Immature natural killer cell (primary cell): ENCODE results near the gene PDZK1IP1. TPM values are rescaled to one million over a fixed set of nuclear protein-coding genes. Genes with fewer than 3 reads are reported as not detected.
A peak's percentile ranks its signal among the peaks of the same experiment; 100 is the strongest.
"Not testable (repeated sequence)": the region's sequence is repeated elsewhere in the genome, so short reads cannot be mapped to it uniquely, and the experiment has no call there.

Experiments
- DNase-seq, 3 donors: peaks; one replicate each; pipeline ENCODE4 v3.0.0; 2022; ENCODE audit warnings: mixed read lengths in 1 of 3
- H3K27ac Mint-ChIP-seq, 6 donors: one replicate each; pipeline ENCODE4 v1.8.0; 2020; ENCODE audit warnings: mixed read lengths in 6 of 6, mild to moderate bottlenecking in 5 of 6, inconsistent platforms in 4 of 6, moderate library complexity in 3 of 6
- H3K27me3 Mint-ChIP-seq, 3 donors: one replicate each; pipeline ENCODE4 v1.8.0; 2020 to 2021; ENCODE audit warnings: low read depth in 3 of 3, mild to moderate bottlenecking in 3 of 3, mixed read lengths in 3 of 3, moderate library complexity in 3 of 3, inconsistent platforms in 1 of 3
- H3K36me3 Mint-ChIP-seq, 3 donors: one replicate each; pipeline ENCODE4 v1.8.0; 2020; ENCODE audit warnings: mixed read lengths in 3 of 3, inconsistent platforms in 2 of 3, mild to moderate bottlenecking in 2 of 3
- H3K4me1 Mint-ChIP-seq, 2 donors: one replicate each; pipeline ENCODE4 v1.8.0; 2020; ENCODE audit warnings: inconsistent platforms in 2 of 2, mild to moderate bottlenecking in 2 of 2, mixed read lengths in 2 of 2, moderate library complexity in 1 of 2
- H3K4me3 Mint-ChIP-seq, 5 donors: one replicate each; pipeline ENCODE4 v1.8.0; 2020; ENCODE audit warnings: mild to moderate bottlenecking in 5 of 5, mixed read lengths in 5 of 5, inconsistent platforms in 3 of 5, moderate library complexity in 3 of 5
- H3K9me3 Mint-ChIP-seq, 6 donors: one replicate each; pipeline ENCODE4 v1.8.0; 2020; ENCODE audit warnings: mild to moderate bottlenecking in 6 of 6, mixed read lengths in 6 of 6, inconsistent platforms in 4 of 6, moderate library complexity in 3 of 6
- polyA plus RNA-seq, 3 donors: library from polyadenylated mRNA; unstranded; fragments of 300-500 nt; fragmentation: Illumina TruSeq; gene quantifications; one replicate each; pipeline ENCODE4 v1.2.3, GENCODE V29; 2021

The PDZK1IP1 gene
- polyA plus RNA-seq, 3 donors from 2014 or later = 0.58 to 7.5 TPM; not detected in 1

DNA sequence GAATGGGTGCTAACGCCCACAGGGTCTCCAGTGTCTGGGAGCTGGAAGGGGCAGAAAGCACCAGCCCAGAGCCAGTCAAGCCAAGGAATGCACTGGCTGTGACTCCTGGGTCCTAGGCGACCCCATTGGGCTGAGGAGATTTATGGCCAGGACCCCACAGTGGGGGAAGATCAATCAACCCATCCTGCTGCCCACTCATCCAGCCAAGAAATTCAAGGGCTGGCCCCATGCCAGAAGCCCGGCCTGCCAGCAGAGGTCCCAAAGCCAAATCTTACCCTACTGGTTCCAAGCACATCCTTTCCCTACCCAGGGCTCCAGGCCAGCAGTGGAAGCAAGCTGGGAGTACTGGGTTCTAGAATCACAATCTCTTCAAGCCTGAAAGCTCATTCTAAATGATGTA lies 6.8 kb upstream of the PDZK1IP1 start:
- peaks cover 2 to 11% (median 5%) of the 10 kb centered on the region in 3 donors for H3K27me3 Mint-ChIP-seq
- H3K4me3 Mint-ChIP-seq = no peak overlapping the region
- DNase-seq = no peak
- peaks cover 0 to 2% of the 10 kb centered on the region in 2 donors for H3K4me1 Mint-ChIP-seq
- no peaks in the 10 kb centered on the region for H3K36me3 Mint-ChIP-seq
- H3K27ac Mint-ChIP-seq = no peak overlapping the region
- peaks cover 0 to 1% (median 0%) of the 10 kb centered on the region in 6 donors for H3K9me3 Mint-ChIP-seq

DNA sequence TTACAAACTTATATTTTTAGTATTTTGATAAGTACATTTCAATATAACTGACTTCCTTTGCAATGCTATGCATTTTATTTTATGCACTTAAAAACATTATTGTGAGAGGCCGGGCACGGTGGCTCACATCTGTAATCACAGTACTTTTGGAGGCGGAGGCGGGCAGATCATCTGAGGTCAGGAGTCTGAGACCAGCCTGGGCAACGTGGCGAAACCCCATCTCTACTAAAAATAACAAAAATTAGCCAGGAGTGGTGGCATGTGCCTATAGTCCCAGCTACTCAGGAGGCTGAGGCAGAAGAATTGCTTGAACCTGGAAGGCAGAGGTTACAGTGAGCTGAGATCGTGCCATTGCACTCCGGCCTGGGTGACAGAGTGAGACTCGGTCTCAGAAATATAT lies 6.1 kb upstream of the PDZK1IP1 start:
- H3K27me3 Mint-ChIP-seq = peaks cover 2 to 11% (median 5%) of the 10 kb centered on the region in 3 donors
- not testable (repeated sequence) for H3K27ac Mint-ChIP-seq, H3K4me1 Mint-ChIP-seq, DNase-seq, H3K36me3 Mint-ChIP-seq, H3K4me3 Mint-ChIP-seq, H3K9me3 Mint-ChIP-seq

DNA sequence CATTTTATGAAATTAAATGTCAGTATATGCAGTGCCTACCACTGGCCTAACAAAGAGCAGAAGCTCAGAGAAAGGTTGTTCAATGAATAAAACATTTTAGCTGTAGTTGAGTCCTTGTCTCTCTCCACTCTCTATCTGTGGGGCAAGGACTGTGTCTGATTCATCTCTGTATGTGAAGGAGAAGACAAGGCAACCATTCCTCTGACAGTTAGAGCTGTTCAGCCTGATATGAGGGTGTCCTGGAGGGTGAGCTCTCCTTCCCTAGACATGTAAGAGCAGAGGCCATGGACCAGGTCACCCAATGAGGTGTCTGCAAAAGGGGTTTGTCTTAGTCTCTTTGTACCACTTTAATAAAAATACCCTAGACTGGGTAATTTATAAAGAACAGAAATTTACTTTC lies 4.5 kb upstream of the PDZK1IP1 start:
- Mint-ChIP-seq H3K36me3 (no peaks in the 10 kb centered on the region), H3K4me3 (no peak overlapping the region), H3K4me1 (peaks cover 0 to 2% of the 10 kb centered on the region in 2 donors), H3K9me3 (peaks cover 0 to 1% (median 0%) of the 10 kb centered on the region in 6 donors), H3K27ac (no peak overlapping the region), H3K27me3 (peaks cover 2 to 9% (median 5%) of the 10 kb centered on the region in 3 donors)
- no peak for DNase-seq

DNA sequence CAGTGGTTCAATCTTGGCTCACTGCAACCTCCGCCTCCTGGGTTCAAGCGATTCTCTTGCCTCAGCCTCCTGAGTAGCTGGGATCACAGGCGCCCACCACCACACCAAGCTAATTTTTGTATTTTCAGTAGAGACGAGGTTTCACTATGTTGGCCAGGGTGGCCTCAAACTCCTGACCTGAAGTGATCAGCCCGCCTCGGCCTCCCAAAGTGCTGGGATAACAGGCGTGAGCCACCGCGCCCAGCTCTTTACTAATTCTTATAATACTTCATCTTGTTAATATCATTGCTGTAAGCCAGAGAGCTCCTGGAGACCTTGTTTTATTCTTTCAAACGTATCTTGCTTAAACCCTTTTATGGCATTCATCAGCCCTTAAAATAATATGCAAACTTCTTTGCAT lies 3.7 kb upstream of the PDZK1IP1 start:
- not testable (repeated sequence) for H3K4me3 Mint-ChIP-seq, H3K9me3 Mint-ChIP-seq, DNase-seq, H3K27me3 Mint-ChIP-seq, H3K4me1 Mint-ChIP-seq, H3K27ac Mint-ChIP-seq, H3K36me3 Mint-ChIP-seq

DNA sequence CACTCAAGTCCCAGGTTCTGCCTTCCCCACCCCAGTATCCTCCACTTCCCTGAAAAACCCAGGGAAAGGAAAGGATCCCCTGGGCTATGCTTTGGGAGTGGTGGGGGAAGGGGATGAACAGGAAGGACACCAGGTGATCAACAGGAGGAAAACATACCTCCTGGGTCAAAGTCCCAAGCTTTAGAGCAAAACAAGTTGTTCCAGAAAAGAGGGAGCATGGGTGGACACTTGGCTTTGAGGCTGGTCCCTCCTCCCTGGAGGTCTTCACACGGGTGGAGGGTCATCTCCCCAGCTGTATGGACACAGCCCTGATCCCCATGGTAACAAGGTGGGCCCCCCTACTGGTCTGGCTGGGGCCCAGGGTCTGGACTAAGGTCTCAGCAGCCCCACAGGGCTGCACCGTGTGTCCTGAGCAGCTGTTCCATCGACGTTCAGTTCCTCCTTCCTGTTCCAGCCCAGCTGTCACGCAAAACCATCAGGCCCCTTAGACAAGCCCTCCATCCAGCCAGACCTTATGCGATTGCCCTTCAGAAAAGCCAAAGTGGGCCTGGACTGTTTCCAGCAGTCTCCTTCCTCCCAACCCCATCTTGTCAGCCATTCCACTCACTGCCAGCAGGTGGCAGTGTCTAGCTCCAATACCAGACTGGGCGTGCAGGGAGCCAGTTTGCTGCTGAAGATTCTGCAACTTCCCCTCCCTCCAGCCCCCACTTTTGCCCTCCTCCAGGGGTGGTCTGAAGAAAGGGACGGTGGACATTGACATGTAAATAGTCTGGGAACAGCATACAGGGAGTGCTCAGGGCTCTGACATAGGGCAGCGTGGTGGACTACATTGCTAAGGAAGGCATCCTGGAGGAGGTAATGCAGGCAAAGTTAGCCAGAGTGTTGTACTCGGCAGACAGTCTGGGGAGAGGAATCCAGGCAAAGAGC lies 2.9 kb upstream of the PDZK1IP1 start:
- Mint-ChIP-seq H3K9me3 (peaks cover 0 to 1% (median 0%) of the 10 kb centered on the region in 6 donors), H3K27me3 (peaks cover 2 to 7% (median 2%) of the 10 kb centered on the region in 3 donors), H3K4me1 (peaks cover 0 to 2% of the 10 kb centered on the region in 2 donors), H3K27ac (peak overlapping the region in 2 of 6 donors; percentile 28 to 75), H3K36me3 (no peaks in the 10 kb centered on the region), H3K4me3 (peak overlapping the region in 1 of 5 donors; percentile 5)
- DNase-seq = peak; percentile 33 to 55 (median 50)

DNA sequence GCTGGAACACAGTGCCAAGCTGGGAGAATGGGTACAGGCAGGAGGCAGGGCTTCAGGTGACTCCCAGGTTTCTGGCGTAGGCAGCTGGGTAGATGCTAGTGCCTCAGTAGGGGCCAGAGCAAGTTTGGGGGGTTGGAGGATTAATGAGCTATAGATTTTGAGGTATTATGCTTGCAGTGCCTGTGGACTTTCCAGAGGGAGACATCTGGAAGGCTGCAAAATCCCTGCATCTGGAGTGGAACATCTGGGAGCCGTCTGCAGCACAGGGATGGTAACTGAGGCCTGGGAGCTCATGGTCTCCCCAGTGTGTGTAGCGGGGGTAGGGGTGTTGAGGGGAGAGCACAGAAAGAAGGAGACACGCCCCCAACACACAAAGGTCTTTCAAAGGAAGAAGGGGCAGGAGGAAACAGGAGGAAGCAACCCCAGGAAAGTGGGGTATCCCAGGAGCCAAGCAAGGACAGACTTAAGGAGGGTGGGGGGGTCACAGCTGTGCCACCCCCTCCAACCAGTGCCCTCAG lies 2.2 kb upstream of the PDZK1IP1 start:
- H3K4me1 Mint-ChIP-seq = peaks cover 0 to 2% of the 10 kb centered on the region in 2 donors
- DNase-seq = no peak
- H3K27ac Mint-ChIP-seq = no peak overlapping the region
- H3K27me3 Mint-ChIP-seq = peaks cover 2 to 7% (median 2%) of the 10 kb centered on the region in 3 donors
- H3K36me3 Mint-ChIP-seq = no peaks in the 10 kb centered on the region
- peaks cover 0 to 1% (median 0%) of the 10 kb centered on the region in 6 donors for H3K9me3 Mint-ChIP-seq
- H3K4me3 Mint-ChIP-seq = no peak overlapping the region

DNA sequence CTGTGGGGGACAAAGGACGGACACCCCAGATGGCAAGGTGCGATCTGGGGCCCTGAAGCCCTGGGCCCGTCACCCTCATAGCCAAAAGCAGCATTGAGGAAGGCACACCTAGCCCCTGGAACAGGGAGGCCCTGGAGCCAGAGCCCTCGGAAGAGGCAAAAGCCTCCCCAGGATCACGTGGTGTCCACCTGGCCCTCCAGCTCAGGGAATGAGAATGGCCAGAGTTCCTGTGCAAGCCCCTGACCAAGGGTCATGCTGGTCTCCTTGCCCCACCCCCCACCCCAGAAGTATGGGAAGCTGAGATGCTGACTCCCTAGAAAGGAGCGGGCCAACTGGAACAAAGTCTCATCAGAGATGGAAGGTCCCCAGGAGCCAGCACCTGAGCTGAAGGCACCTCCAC lies 1.0 kb upstream of the PDZK1IP1 start:
- Mint-ChIP-seq H3K27me3 (peaks cover 2 to 7% (median 2%) of the 10 kb centered on the region in 3 donors), H3K4me3 (no peak overlapping the region), H3K4me1 (peaks cover 0 to 2% of the 10 kb centered on the region in 2 donors), H3K9me3 (peaks cover 0 to 1% (median 0%) of the 10 kb centered on the region in 6 donors), H3K36me3 (no peaks in the 10 kb centered on the region), H3K27ac (no peak overlapping the region)
- no peak for DNase-seq

DNA sequence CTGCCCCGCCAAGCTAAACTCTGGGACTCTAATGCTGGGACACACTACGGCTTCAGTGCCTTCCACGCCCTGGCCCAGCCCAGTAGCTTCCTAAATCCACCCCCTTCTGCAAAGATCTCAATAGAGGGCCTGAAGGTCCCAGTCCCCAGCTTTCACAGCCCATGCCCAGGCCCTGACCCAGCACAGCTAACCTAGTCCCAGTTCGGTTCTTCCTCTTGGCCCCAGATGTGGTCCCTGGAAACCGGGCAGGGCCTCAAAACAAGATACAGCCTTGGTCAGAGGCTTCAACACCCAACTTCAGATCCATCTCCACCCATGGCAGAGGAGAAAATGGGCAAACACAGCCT lies 646 bp upstream of the PDZK1IP1 start:
- DNase-seq = no peak
- no peak overlapping the region for H3K4me3 Mint-ChIP-seq
- H3K27me3 Mint-ChIP-seq = peaks cover 2 to 7% (median 2%) of the 10 kb centered on the region in 3 donors
- H3K36me3 Mint-ChIP-seq = no peaks in the 10 kb centered on the region
- peaks cover 0 to 2% of the 10 kb centered on the region in 2 donors for H3K4me1 Mint-ChIP-seq
- peaks cover 0 to 1% (median 0%) of the 10 kb centered on the region in 6 donors for H3K9me3 Mint-ChIP-seq
- H3K27ac Mint-ChIP-seq = no peak overlapping the region

DNA sequence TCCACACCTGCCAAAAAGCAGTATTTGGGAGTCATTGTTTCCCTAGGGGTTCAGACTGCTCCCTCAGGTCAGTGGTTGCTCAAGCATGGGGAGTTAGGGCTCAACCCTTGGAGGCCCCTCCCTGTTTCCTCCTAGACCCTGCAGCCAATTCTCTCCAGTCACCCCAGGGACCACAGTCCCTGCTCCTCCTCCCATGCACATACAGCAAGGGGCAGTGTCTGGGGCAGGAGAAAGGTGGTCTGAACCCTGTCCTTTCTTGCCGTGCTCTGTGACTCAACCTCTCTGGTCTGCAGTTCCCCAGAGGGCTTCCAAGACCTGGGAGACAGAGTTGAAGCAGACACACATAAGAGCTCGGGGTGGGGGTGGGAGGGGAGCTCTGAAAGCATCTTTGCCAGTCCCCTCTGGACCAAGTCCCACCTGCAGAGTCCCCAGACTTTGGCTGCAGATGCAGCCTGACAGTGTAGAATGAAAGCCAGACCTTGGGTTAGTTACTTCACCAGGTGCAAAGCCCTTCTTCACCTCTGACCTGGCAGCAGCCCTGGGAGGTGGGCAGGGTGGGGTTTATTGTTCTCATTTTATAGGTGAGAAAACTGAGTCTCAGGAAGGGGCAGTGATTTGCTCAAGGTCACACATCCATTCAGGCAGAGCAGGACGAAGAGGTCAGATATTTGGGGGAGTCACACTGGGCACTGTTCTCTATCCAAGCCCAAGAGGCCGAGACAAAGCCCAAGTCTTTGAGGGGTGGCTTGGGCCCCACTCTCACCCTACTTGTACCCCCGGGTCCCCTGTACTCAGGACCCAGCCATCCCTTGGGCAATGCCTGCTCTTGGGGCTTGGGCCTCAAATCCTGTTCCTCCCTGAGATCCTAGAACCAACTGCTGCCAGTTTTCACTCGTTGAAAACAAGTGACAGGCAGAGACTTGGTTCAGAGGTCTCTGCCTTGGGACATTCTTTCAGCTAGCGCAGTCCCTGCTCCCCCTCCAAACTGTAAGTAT lies 748 bp downstream of the PDZK1IP1 start:
- no peak overlapping the region for H3K4me3 Mint-ChIP-seq
- H3K27ac Mint-ChIP-seq = no peak overlapping the region
- H3K27me3 Mint-ChIP-seq = peaks cover 0 to 10% (median 2%) of the 10 kb centered on the region in 3 donors
- H3K4me1 Mint-ChIP-seq = peaks cover 0 to 2% of the 10 kb centered on the region in 2 donors
- peaks cover 0 to 1% (median 0%) of the 10 kb centered on the region in 6 donors for H3K9me3 Mint-ChIP-seq
- DNase-seq = no peak
- H3K36me3 Mint-ChIP-seq = no peaks in the 10 kb centered on the region

DNA sequence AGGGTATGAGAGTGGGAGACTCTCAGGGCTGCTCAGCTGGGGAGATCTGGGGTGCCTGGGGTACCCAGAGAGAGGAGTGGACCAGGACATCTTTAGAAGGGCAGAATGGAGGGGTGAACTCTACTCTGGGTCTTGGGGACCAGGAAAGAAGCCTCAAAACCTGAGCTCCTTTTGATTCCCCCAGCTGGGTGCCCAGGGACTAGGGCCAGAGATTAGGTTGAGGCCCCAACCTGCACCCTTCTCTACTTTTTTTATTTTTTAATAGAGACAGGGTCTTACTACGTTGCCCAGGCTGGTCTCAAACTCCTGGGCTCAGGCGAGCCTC lies 1.9 kb downstream of the PDZK1IP1 start:
- H3K9me3 Mint-ChIP-seq = peaks cover 0 to 1% (median 0%) of the 10 kb centered on the region in 6 donors
- H3K27ac Mint-ChIP-seq = no peak overlapping the region
- H3K4me1 Mint-ChIP-seq = peaks cover 0 to 2% of the 10 kb centered on the region in 2 donors
- no peaks in the 10 kb centered on the region for H3K36me3 Mint-ChIP-seq
- DNase-seq = no peak
- H3K4me3 Mint-ChIP-seq = no peak overlapping the region
- peaks cover 2 to 7% (median 3%) of the 10 kb centered on the region in 3 donors for H3K27me3 Mint-ChIP-seq

DNA sequence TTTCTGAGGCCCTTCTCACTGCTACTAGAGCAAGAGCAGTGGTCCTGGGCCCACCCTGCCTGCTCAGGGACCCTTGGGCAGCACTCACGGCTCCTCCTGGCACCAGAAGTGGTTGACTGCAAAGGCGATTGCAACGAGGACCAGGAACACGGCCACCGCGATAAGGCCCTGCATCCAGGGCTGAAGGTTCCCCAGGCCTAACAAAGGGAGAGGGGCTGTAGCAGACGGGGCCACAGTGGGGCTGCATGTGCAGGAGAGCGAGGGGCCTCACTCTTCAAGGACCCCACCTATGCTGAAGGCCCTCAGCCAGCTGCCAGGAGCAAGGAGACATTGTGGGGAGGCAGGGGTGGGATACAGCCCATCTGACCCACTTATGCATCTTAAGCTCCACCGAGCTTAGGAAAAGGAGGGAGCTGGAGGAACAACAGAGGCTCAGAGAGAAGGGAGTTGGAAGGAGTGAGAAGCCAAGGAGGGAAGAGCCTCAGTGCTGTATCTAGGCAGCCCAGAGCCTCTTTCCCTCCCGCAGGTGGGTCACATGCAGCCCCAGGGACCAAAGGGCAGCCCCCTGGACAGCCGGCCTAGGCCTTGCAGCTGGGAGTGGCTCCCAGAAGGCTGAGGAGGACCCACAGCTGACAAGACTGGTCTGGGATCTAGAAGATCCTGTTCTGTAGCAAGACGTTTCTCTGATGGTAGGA lies 2.5 kb downstream of the PDZK1IP1 start:
- H3K4me3 Mint-ChIP-seq = no peak overlapping the region
- H3K36me3 Mint-ChIP-seq = no peaks in the 10 kb centered on the region
- no peaks in the 10 kb centered on the region for H3K9me3 Mint-ChIP-seq
- H3K27me3 Mint-ChIP-seq = peaks cover 2 to 5% (median 3%) of the 10 kb centered on the region in 3 donors
- no peak overlapping the region for H3K27ac Mint-ChIP-seq
- no peak for DNase-seq
- no peaks in the 10 kb centered on the region for H3K4me1 Mint-ChIP-seq

DNA sequence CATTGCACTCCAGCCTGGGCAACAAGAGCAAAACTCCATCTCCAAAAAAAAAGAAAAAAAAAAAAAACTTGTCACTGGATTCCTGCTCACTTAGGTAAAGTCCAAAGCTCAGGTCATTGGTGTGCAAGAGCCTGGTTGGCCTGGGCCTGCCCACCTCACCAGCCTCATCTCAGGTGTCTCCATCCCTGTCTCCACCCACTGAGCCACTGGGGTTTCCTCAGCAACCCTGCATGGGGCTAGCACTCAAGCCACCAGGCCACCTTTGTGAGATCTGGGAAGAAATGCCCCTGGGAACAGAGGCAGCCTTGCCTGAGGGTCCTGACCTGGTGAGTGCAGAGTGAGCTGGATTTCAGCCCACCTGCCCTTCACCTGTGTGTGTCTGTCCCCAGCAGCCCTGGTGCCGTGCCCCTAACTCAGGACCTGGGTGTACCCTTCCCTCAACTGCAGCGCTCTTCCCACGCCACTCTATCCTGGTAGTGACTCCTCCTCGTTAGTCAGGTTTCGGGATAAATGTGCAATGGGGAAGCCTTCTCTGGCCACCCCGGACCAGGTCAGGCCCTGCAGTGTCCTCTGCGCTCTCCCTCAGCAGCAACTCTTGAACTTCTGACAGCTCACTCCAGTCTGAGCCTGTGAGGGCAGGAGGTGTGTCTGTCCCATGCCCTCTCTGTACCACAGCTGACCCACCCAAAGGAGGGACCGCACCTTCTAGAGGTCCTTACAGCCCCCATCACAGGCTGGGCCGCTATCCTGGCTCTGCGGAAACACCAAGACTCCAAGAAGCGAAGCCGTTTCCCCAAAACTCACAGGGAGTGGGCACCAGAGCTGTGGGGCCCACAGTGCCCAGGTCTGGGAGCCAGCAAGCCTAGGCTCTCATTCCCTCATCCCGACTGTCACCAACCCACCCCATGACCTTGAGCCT lies 3.3 kb downstream of the PDZK1IP1 start:
- Mint-ChIP-seq H3K4me3 (no peak overlapping the region), H3K27ac (no peak overlapping the region), H3K36me3 (no peaks in the 10 kb centered on the region), H3K27me3 (peaks cover 0 to 6% (median 3%) of the 10 kb centered on the region in 3 donors), H3K4me1 (no peaks in the 10 kb centered on the region), H3K9me3 (no peaks in the 10 kb centered on the region)
- no peak for DNase-seq
